Measurements from ENCODE around the gene BCL2.

BCL2 gene

GRCh38 chr18:63307551-63308200 is 11.9 kb downstream of the BCL2 start:
- no peak for DNase-seq

- DNase-seq = no peak
Observed at GRCh38 chr18:63306819-63307550, 12.6 kb downstream of the BCL2 start.

- no peak for DNase-seq
Observed at GRCh38 chr18:63306249-63306648, 13.3 kb downstream of the BCL2 start.

- no peak for DNase-seq
Observed at GRCh38 chr18:63303547-63303946, 16.0 kb downstream of the BCL2 start.

GRCh38 chr18:63302636-63303405 is 16.7 kb downstream of the BCL2 start:
- DNase-seq = no peak

GRCh38 chr18:63302220-63302619 is 17.3 kb downstream of the BCL2 start:
- no peak for DNase-seq

GRCh38 chr18:63301434-63301833 is 18.1 kb downstream of the BCL2 start:
- no peak for DNase-seq

GRCh38 chr18:63299837-63300745 is 19.5 kb downstream of the BCL2 start:
- DNase-seq = no peak

GRCh38 chr18:63298400-63299365 is 20.9 kb downstream of the BCL2 start:
- peak in 1 of 2 donors; percentile 31 for DNase-seq

GRCh38 chr18:63297687-63298399 is 21.7 kb downstream of the BCL2 start:
- DNase-seq = no peak

- DNase-seq = no peak
Observed at GRCh38 chr18:63293935-63294334, 25.6 kb downstream of the BCL2 start.

- DNase-seq = peak in 1 of 2 donors; percentile 23
Observed at GRCh38 chr18:63292831-63293683, 26.5 kb downstream of the BCL2 start.

- no peak for DNase-seq
Observed at GRCh38 chr18:63291278-63291677, 28.3 kb downstream of the BCL2 start.

GRCh38 chr18:63290821-63291200 is 28.8 kb downstream of the BCL2 start:
- no peak for DNase-seq

GRCh38 chr18:63290166-63290820 is 29.3 kb downstream of the BCL2 start:
- no peak for DNase-seq

GRCh38 chr18:63288311-63288710 is 31.3 kb downstream of the BCL2 start:
- no peak for DNase-seq

- peak in 1 of 2 donors; percentile 32 for DNase-seq
Observed at GRCh38 chr18:63287691-63288220, 31.8 kb downstream of the BCL2 start.

GRCh38 chr18:63286926-63287325 is 32.6 kb downstream of the BCL2 start:
- no peak for DNase-seq
